Breast epithelium (tissue), 3 donors: ENCODE data around the gene RIF1.

Source experiments
- CTCF ChIP-seq, 3 donors: fragments of 450-650 bp; IDR thresholded peaks; one replicate each; pipeline ENCODE4 v1.5.1; 2016 to 2017; ENCODE audit warnings: antibody characterized with exemption in 3 of 3, mild to moderate bottlenecking in 3 of 3, moderate library complexity in 3 of 3
- POLR2A ChIP-seq: fragments of 450-650 bp; IDR thresholded peaks from one replicate; pipeline ENCODE4 v1.6.1; 2016; ENCODE audit warnings: antibody characterized with exemption, mild to moderate bottlenecking, moderate library complexity

- TF ChIP-seq CTCF (IDR thresholded peaks at IDR 0.05), result no peak
- TF ChIP-seq POLR2A, result no peak
Measured at GRCh38 chr2:151478011-151478410, 68.3 kb downstream of the RIF1 start.
